ENCODE measurements around the gene SLC41A3.
"Not testable (repeated sequence)": the region's sequence is repeated elsewhere in the genome, so short reads cannot be mapped to it uniquely, and the experiment has no call there.

- TF ChIP-seq CTCF (IDR thresholded peaks at IDR 0.05 in 2 of 3, conservative IDR thresholded peaks at IDR 0.05 in 1 of 3; ENCODE audit: control insufficient read depth in 2 of 3, extremely low read depth in 1 of 3, insufficient read depth in 1 of 3, low read depth in 3 of 3, low read length in 3 of 3); POLR2A (IDR thresholded peaks at IDR 0.05; ENCODE audit: low read depth, low read length); MLLT1 (IDR thresholded peaks at IDR 0.05); SREBF2 (IDR thresholded peaks at IDR 0.05; ENCODE audit: low read length); EZH2 (IDR thresholded peaks at IDR 0.05; ENCODE audit: borderline replicate concordance, control insufficient read depth, low read depth, low read length); CHD2 (IDR thresholded peaks at IDR 0.05; ENCODE audit: borderline replicate concordance, low read depth, low read length); KAT2A (conservative IDR thresholded peaks at IDR 0.05; ENCODE audit: control insufficient read depth, low read depth, low read length); ZNF274 (IDR thresholded peaks at IDR 0.05; ENCODE audit: insufficient read depth, insufficient read length); RAD21 (IDR thresholded peaks at IDR 0.05; ENCODE audit: insufficient read depth, low read depth, low read length): not testable (repeated sequence)
Observed at GRCh38 chr3:126066676-126067075, 17.2 kb downstream of the SLC41A3 start.
